HG02678 (cell line): ENCODE measurements around the gene FTO.
"Not testable (repeated sequence)": the region's sequence is repeated elsewhere in the genome, so short reads cannot be mapped to it uniquely, and the experiment has no call there.

ENCODE experiments used
- ATAC-seq: cut with Tn5 transposase; IDR thresholded peaks from one replicate; pipeline ENCODE4 v1.9.1; 2021; ENCODE audit warnings: mild to moderate bottlenecking, moderate library complexity; ENCODE audit not compliant: unreplicated experiment

The FTO gene

GRCh38 chr16:53821487-53821886, 117.5 kb downstream of the FTO start:
- no peak for ATAC-seq

- ATAC-seq, result no peak
Observed at GRCh38 chr16:53821957-53822625, 118.1 kb downstream of the FTO start.

- ATAC-seq, result peak; percentile 52
Observed at GRCh38 chr16:53822936-53823529, 119.1 kb downstream of the FTO start.

- ATAC-seq, result no peak
Observed at GRCh38 chr16:53826658-53827057, 122.7 kb downstream of the FTO start.

GRCh38 chr16:53827741-53828140, 123.8 kb downstream of the FTO start:
- ATAC-seq, result no peak

- no peak for ATAC-seq
Observed at GRCh38 chr16:53829186-53829747, 125.3 kb downstream of the FTO start.

GRCh38 chr16:53832896-53833544, 129.1 kb downstream of the FTO start:
- ATAC-seq, result no peak

GRCh38 chr16:53836142-53836541, 132.2 kb downstream of the FTO start:
- no peak for ATAC-seq

GRCh38 chr16:53836680-53837079, 132.7 kb downstream of the FTO start:
- ATAC-seq, result no peak

- ATAC-seq, result no peak
Observed at GRCh38 chr16:53837426-53837825, 133.5 kb downstream of the FTO start.

- no peak for ATAC-seq
Observed at GRCh38 chr16:53839150-53839549, 135.2 kb downstream of the FTO start.

- peak; percentile 95 for ATAC-seq
Observed at GRCh38 chr16:53840456-53840855, 136.5 kb downstream of the FTO start.

GRCh38 chr16:53841884-53842283, 137.9 kb downstream of the FTO start:
- no peak for ATAC-seq

- no peak for ATAC-seq
Observed at GRCh38 chr16:53843084-53843483, 139.1 kb downstream of the FTO start.

- no peak for ATAC-seq
Observed at GRCh38 chr16:53844804-53845203, 140.8 kb downstream of the FTO start.

GRCh38 chr16:53846549-53846948, 142.6 kb downstream of the FTO start:
- not testable (repeated sequence) for ATAC-seq

- ATAC-seq, result no peak
Observed at GRCh38 chr16:53846971-53847370, 143.0 kb downstream of the FTO start.

GRCh38 chr16:53848277-53848942, 144.5 kb downstream of the FTO start:
- no peak for ATAC-seq

- no peak for ATAC-seq
Observed at GRCh38 chr16:53848950-53849349, 145.0 kb downstream of the FTO start.

- ATAC-seq, result no peak
Observed at GRCh38 chr16:53849585-53849984, 145.6 kb downstream of the FTO start.

- ATAC-seq, result peak; percentile 55
Observed at GRCh38 chr16:53849994-53850393, 146.0 kb downstream of the FTO start.
